Fibroblast of gingiva (primary cell): ENCODE measurements around the gene TBC1D25.

Source experiments
- DNase-seq: peaks from one replicate; pipeline ENCODE4 v3.0.0-alpha.2; 2011; ENCODE audit warnings: low read depth

The TBC1D25 gene, protein sequence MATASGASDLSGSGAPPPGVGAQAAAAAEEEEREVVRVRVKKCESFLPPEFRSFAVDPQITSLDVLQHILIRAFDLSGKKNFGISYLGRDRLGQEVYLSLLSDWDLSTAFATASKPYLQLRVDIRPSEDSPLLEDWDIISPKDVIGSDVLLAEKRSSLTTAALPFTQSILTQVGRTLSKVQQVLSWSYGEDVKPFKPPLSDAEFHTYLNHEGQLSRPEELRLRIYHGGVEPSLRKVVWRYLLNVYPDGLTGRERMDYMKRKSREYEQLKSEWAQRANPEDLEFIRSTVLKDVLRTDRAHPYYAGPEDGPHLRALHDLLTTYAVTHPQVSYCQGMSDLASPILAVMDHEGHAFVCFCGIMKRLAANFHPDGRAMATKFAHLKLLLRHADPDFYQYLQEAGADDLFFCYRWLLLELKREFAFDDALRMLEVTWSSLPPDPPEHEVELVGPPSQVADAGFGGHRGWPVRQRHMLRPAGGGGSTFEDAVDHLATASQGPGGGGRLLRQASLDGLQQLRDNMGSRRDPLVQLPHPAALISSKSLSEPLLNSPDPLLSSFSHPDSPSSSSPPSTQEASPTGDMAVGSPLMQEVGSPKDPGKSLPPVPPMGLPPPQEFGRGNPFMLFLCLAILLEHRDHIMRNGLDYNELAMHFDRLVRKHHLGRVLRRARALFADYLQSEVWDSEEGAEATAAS

GRCh38 chrX:48539345-48540027, at the start of gene TBC1D25:
Gene TBC1D25 (plus strand): TSS chrX:48539714. CDS start chrX:48539798, 84 bp downstream.
- DNase-seq: peak; percentile 95

DNA sequence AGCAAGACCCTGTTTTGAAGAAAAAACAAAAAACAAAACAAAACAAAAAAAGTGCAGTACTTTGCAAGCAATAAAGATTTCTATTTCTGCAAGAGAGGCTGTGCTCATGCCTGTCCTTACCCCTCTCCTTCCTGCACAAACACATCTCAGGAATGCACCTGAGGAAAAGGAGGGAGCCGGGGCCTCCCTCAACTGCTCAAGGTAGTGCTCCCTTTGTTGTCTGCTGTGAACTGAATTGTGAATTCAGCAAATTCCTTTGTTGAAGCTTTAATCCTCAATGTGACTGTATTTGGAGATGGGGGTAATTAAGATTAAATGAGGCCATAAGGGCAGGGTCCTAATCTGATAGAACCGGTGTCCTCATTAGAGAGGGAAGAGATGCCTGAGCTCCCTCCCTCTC, 49.6 kb upstream of the TBC1D25 start:
- DNase-seq: no peak

- DNase-seq: no peak
Measured at GRCh38 chrX:48490661-48491060, 48.9 kb upstream of the TBC1D25 start.

DNA sequence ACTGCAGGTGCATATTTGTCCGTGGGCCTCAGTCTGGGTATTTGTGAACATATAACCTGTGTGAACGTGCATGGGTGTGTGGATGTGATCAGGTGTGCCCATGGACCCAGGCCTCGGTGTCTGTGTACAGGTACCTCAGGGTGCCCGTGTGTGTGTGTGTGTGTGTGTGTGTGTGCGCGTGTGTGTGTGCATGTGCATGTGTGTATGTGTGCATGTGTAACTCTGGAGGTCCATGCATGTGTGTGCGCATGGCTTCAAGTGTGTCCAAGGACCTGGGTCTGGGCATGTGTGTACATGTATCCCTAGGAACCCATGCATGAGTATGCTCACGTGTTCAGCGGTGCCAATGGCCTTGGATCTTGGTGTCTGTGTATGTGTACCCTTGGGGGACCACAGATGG, 47.7 kb upstream of the TBC1D25 start:
- no peak for DNase-seq

- DNase-seq: peak; percentile 27
Measured at GRCh38 chrX:48492293-48492910, 47.1 kb upstream of the TBC1D25 start.

GRCh38 chrX:48493890-48494364, 45.6 kb upstream of the TBC1D25 start:
- DNase-seq: peak; percentile 6

DNA sequence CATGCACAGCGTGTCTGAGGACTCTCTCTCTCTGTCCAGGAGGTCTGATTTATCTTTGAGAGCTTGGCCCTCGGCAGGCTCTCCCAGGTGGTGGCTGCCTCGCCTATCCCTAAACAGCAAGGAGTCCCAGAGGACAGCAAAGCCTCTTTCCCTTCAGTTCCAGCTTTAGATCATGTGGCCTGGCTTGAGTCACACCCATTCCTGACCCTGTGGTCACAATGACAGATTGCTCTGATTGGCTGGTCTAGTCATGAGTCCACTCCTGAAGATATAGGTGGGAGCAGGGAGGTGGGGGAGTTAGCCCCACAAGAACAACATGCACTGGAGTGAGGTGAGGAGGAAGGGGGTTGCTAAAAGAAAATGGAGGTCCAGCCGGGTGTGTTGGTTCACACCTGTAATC, 42.9 kb upstream of the TBC1D25 start:
- DNase-seq: no peak

- no peak for DNase-seq
Measured at GRCh38 chrX:48497871-48498270, 41.6 kb upstream of the TBC1D25 start.

GRCh38 chrX:48498374-48498809, 41.1 kb upstream of the TBC1D25 start:
- peak; percentile 32 for DNase-seq

DNA sequence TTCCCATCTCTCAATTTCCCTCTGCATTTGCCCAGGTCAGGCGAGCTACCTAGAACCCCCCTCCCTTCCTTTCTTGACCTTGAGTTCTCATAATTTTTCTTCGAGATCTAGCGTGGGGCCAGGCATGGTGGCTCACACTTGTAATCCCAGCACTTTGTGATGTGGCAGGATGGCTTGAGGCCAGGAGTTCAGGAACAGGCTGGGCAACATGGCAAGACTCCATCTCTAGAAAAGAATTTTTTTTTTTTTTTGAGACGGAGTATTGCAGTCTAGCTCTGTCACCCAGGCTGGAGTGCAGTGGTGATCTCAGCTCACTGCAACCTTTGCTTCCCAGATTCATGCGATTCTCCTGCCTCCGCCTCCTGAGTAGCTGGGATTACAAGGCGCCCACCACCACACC, 35.3 kb upstream of the TBC1D25 start:
- no peak for DNase-seq

DNA sequence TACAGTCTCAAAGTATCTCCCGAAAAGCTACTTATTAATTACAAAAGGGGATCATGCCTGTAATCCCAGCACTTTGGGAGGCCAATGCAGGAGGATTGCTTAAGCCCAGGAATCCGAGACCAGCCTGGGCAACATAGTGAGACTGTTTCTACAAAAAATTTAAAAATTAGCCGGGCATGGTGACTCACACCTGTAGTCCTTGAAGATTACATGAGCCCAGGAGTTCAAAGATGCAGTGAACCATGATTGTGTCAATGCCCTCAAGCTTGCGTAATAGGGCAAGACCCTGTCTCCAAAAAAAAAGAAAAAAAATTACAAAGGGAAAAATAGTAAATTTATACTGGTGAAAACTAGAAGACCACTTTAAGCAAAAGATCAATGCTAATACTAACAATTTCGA, 34.0 kb upstream of the TBC1D25 start:
- DNase-seq: no peak

DNA sequence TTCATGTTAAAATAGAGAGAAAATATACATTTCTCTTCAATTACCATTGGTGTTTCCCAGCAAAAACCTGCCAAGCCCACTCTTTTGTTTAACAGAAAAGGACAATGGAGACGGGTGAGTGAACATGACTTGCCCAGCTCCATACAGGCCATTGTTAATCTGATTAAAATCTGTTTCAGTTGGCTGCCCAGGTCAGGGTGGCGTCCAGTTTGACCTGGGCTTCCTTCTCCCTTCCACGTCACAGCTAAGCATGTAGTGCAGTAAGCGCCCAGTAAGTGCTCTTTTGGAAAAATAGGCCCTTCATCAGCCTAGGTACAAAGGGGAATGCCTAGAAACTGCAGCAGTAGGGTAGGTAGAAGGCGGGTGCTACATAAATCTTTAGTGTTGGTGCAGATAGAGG, 32.3 kb upstream of the TBC1D25 start:
- no peak for DNase-seq

GRCh38 chrX:48508400-48509244, 30.9 kb upstream of the TBC1D25 start, which contains the start of gene PORCN:
Gene PORCN (plus strand): TSS chrX:48508992. CDS start chrX:48509821, 829 bp downstream.
- DNase-seq: peak; percentile 55

- no peak for DNase-seq
Measured at GRCh38 chrX:48509245-48509590, 30.3 kb upstream of the TBC1D25 start.

GRCh38 chrX:48509619-48510018, 29.9 kb upstream of the TBC1D25 start:
- no peak for DNase-seq

DNA sequence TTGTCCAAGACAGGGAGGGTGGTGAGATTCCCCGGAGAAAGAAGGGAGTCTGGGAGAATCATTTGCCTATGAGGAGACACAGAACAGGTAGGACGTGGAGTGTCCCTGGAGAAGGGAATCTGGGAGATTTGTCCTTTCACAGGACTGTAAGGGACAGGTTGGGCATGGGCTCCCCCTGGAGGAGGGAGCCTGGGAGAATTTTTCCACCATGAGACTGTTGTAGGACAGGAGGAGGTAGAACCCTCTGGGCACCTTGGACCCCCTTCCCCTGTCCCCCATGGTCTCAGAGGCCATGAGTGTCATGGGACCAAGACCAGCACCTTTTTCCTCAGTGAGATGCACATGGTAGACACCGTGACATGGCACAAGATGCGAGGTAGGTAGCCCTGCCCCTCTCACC, 28.0 kb upstream of the TBC1D25 start:
- DNase-seq: no peak

DNA sequence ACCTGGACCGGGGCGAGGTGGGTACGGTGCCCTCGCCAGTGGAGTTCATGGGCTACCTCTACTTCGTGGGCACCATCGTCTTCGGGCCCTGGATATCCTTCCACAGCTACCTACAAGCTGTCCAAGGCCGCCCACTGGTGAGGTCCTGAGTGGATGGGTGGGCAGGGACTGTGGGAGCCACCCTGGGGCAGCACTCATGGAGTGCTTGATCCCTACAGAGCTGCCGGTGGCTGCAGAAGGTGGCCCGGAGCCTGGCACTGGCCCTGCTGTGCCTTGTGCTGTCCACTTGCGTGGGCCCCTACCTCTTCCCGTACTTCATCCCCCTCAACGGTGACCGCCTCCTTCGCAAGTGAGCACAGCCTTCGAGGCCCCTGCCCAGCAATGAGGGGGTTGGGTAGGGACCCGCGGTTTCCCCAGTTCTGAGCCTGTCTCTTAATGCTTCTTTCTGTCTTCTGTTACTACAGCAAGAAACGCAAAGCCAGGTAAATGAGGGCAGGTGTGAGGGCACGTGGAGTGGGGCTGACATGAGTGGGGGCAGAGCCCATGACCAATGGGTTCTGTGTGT, 27.1 kb upstream of the TBC1D25 start:
- no peak for DNase-seq

DNA sequence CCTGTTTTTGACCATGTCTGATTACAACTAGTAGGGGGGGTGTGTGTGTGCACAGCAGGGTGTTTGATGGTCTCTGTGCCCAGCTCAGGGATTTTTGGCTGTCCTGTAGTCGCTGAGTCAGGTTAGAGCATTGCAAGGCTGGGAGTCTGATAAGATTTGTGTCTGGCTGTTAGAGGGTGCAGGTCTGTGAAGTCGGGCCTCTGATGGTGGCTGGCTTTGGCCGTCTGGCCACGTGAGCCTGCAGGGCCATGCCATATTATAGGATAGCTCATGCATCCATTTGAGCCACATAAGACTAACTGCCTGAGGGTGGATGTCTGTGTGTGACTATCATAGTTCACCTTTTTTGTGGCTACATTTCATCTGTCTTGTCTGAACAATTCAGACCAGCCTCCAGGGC, 25.8 kb upstream of the TBC1D25 start:
- DNase-seq: no peak

- no peak for DNase-seq
Measured at GRCh38 chrX:48514126-48514806, 25.2 kb upstream of the TBC1D25 start.

DNA sequence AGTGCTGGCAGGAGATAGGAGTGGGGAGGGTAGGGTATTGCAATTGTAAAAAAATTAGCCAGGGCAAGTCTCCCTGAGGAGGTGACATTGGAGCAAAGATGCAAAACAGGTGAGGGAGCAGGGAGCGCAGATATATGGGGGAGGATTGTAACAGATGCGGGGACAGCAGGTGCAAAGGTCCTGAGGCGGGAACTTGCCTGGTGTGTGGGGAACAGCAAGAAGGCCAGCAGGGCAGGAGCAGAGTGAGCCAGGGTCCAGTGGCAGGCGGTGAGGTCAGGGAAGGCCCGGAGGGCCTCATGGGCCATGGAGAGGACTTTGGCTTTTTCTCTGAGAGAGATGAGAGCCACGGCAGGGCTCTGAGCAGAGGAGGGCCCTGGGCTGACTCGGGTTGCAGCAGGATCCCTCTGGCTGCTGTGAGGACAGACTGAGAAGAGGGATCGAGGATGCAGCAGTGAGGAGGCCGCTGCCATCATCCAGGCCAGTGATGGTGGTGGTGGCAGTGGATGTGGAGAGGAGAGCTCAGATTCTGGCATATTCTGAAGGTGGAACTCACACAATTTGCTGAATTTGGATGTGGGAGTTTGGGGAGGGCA, 24.6 kb upstream of the TBC1D25 start:
- DNase-seq: no peak
